NCI-H2171 treated with DMSO at 0.1 percent for 48 hours (cell line): ENCODE measurements around the gene PLEKHM3.

Source experiments
- DNase-seq: peaks from one replicate; lab custom pipeline; 2025; lab: John Stamatoyannopoulos, UW

The PLEKHM3 gene

DNA sequence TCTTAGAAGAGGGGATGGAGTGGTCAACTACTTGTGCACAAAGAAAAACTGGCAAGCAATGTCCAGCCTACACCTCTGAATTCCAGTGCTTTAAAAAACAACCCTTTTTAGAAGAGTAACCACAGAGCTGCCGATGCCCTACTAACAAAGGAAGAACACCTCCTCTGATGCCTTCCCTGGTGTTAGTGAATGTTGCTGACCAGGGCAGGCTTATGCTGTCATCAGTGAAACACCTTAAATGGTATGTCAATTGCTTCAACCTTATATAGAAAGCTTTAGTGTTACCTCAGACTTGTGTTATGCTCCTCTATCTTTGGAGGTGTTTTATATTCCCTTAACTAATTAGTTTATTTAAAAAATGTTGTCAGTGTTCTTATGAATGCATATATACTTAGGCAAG lies 175.9 kb downstream of the PLEKHM3 start:
- no peak for DNase-seq

DNA sequence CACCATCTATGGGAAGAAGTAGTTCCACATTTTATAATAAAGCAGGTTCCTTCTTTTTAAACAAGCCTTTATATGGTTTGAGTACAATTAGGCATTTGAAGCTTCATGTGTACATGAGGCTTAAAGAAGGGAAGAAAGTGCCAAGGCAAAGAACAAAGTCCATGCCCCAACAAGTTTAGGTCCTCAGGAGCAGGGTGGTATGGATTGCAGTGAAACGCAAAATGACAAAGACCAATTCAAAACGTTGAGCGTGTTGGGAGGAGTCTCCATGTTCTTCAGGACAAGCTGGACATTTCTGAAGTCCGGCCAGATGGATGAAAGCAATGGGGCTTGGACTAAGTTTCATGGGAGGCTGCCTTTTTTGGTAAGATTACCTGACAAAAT lies 176.8 kb downstream of the PLEKHM3 start:
- DNase-seq: no peak

DNA sequence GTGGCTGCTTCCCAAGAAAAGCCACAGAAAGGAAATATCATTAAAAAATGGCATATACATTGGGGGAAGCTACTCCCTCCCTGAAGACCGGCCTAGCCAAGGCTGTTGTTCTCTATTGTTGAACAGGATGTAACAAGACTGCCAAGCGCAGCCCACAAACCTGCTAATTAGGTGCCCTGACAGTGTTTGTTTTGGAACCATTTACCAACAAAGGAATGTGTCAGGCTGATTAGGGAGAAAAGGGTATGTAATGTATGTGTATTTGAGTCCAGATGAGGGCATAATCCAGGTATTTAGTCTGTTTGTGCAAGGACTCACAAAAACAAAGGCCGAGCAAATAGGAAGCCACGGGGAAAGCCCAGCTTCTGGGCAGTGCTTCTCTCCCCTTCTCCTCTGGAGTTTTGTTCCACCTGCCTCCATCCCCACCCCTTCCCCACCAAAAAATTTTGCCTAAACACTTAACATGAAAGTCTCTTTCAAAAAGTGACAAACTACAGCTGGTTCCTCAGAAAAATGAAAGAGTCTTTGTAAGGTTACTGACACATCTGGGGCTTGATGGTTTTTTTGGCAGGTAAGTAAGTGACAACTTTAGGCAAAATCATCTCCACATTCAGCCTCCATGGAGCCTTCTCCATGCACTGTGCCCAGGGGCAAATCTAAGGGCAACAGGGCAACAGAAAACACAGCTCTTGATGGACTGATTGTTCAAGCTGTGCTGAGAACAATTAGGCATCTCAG lies 177.4 kb downstream of the PLEKHM3 start:
- no peak for DNase-seq

DNA sequence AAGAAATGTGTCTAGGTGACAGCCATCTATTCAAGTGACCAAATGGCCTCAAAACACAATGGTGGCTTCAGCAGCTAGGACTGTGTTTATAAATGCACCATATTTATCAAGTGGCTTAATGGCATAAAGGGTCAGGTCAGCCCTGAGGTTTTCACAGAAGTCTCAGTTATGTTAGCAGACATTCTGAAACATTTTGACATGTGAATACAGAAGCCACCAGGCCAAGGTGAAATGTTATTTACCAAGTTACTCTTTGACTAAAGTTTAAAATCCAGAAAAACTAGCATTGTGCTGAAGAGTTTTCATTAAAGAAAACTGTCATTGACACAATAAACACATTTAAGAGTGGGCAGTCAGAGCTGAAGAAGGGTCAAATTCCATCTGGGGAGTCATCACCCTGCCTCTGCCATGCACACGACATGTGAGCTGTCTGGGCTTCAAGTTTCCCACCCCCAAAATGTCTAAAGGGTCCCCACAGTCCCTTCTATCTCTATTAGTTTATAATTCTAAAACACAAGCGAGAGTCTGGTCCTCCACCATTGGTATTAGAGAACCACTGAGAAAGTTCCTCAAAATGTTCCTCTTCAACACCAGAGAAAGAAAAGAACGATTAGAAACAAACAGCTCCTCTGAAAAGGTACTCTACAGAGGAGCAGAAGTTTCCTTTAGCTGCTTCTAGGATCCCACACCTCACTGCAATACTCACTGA lies 178.1 kb downstream of the PLEKHM3 start:
- no peak for DNase-seq

DNA sequence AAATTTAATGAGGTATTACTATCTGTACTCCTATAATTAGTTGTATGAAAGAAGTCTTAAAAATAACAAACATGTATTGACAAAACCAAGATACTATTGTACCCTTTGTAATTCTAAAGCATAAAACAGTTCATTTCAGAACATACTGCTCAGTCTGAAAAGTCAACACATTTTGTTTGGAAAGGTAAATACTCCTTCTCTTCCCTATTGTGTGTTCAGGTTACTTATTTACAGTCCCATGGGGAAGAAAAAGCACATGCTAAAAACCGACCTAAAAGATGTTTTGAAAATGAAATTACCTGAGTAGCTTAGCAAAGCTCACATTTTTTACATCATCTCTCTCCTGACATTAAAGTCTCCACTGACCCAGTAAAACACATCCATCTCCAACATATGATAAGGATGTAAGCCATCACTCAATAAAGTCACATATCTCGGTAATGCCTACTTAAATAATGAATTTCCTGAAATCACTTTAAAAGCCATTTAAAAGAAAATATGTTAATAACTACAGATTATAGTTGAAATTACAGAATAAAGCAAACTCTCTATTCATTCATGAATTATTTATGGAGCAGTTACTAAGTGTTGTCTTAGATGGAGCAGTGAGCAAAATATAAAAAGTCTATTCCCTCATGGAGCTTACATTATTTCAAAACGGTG lies 180.0 kb downstream of the PLEKHM3 start:
- no peak for DNase-seq

DNA sequence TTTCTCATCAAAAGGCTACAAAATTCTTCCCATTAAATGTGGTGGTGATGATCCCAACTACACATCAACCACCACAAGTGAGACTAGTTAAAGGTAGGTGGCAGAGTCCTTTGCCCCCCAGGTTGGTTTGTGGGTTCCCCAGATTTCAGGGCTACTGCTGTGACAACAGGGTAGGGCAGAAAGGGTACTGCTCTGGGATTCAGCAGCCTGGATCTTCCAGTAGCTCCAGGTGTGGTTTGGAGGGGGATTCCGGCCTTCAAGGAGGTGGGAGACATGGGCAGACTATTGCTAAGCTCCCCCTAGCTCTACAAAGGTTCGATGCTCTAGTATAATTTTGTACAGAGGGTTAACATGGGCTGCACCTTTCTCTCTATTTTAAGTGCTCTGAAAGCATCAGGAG lies 180.7 kb downstream of the PLEKHM3 start:
- DNase-seq: no peak

DNA sequence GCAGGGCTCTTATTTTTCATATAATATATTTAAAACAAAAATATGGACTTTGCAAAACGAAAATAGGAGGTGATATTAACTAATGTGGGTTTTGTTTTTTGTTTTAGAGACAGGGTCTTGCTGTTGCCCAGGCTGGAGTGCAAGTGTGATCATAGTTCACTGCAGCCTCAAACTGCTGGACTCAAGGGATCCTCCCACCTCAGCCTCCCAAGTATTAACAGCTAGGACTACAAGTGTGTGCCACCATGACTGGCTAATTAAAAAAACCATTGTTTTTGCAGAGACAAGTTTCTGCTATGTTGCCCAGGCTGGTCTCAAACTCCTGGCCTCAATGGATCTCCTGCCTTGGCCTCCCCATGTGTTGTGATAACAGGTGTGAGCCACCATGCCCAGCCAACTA lies 185.2 kb downstream of the PLEKHM3 start:
- DNase-seq: no peak

DNA sequence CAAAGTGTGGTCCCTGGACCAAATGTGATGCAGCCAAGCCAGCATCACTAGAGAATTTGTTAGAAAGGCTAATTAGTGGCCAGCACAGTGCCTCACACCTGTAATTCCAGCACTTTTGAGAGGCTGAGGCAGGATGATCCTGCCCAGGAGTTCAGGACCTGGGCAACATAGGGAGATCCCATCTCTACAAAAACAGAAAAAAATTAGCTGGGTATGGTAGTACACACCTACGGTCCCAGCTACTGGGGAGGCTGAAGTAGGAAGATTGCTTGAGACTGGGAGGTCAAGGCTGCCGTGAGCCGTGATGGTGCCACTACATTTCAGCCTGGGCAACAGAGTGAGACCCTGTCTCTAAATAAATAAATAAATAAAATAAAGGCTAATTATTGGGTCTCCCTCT lies 185.8 kb downstream of the PLEKHM3 start:
- no peak for DNase-seq

DNA sequence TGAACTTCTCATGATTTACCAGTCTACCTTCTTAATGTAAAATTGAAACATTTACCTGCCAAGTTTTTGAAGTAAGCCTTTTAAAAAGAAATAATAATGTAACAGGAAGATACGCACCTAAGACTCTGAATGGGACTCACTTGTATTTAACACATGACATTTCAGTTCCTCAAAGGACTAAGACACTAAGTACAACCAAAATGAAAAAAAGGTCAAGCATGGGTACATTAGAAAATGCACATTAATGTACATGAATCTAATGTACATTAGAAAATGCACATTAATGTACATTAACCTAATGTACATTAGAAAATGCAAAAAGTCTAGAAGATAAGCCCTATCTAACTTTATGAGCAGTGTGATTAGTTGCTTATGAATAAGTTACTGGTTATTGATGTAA lies 186.3 kb downstream of the PLEKHM3 start:
- DNase-seq: no peak

DNA sequence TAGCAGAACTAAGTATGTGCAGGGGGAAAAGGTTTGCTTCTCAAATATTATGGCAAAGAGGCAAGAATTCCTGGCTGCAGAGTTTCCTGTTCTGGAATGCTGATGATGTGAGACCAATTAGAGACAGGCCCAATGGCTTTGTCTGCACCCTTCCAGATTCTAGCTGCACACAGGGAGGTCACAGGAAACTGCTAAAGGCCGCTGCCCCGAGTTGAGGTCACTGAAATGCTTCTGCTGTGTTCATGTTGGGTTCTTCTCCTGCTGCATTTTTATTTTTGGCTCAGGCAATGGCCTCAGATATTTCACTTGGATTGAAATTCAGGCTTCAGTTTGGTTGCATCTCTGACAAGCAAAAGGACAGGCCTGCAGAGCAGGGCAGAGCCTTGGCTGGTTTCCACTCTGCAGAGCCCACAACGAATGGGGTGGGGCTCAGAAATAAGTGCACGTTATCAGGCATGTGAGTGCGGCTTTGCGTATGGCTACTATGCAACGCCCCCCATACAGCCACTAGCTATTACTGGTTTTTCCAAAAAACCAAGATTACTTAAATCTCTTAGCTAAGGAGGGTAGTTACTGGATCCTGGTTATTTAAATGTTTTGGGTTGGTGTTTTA lies 188.7 kb downstream of the PLEKHM3 start:
- DNase-seq: no peak

DNA sequence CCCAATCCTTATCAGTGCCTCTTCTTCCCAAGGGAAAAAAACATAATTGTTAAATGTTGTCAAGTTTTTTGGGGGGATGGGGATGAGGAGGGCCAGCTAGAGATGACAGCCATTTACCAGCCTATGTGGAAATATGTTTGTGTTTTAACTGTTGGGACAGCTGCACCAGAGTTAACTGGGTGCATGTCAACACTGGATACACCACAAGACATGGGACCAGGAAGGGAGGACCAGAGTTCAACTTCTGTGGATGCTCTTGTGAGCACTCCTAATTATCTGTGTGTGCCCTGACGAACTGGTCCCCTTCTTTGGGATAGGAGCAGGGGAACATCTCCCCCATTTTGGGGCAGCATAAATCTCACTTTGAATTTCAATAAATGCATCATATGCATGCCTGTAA lies 189.5 kb downstream of the PLEKHM3 start:
- no peak for DNase-seq

DNA sequence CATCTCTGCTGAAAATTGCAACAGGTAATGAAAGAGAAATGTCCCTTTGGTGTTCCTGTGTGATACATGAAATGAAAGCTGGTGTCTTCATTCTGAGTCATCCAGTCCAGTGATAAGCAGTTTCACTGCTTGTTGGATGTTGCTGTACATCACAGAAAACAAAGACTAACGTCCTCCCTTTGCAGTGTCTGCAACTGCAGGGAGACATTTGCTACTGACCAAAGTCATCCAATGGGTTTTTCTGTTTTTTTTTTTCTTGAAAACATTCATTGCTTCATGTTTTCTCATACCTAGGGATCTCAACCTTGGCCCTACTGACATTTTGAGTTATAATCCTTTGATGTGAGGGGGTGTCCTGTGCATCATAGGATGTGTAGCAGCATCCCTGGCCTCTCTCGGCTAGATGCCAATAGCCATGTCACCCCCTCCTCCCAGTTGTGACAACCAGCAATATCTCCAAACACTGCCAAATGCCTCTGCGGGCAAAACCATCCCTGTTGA lies 192.0 kb downstream of the PLEKHM3 start:
- no peak for DNase-seq

DNA sequence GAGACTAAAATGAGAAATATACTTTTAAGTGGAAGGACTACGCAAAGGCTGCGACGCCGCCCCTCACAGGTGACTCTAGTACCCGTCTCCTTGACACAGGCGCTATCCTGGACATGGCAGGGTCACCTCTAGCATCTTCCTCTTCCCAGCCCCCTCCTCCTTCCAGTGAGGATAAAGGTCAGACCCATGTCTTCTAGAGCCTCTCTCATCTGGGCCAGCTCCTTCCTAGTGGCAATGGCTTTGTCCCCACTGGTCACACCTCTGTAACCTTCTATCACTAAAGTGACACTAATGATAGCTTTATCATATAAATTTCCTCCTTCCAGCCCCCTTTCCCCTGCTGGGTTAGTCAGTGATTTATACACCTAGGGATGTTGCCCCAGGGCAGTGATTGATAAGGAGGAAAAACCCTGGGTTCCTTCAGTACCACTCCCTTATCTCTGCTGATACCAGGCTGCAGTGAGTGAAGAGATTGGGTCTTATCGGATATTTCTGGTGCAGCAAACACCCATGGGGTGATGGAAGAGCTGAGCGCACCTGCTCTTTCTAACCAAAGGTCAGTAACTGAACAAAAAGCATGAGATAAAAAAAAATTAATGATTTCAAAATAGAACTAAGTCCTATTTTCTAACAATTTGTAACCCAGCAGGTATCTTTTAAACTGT lies 193.6 kb downstream of the PLEKHM3 start:
- no peak for DNase-seq

DNA sequence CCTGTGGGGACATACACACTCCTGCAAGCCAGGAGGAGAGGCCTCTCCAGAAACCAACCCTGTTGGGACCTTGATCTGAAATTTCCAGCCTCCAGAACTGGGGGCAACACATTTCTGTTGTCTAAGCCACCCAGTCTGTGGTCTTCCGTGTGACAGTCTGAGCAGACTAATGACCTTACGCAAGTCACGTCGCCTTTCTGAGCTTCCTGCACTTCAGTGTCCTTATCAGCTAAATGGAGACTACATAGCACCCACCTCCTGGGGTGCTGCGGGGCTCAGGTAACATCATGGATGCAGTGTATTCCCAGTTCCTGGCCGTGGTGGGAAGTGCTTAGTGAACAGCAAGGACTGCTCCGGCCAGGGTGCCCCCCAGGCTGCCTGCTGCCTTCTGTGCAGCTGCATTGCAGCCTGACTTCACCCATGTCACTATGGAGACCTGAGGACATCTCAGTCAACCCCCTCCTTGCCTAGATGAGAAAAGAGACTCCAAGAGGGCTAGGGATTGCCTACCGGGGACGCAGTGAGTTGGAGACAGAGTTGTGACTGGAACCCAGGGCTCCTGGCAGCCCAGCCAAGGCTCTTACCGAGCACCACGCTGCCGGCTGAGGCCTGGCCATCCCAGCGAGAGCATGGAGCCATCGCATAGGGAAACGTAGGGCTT lies 194.4 kb downstream of the PLEKHM3 start:
- no peak for DNase-seq

DNA sequence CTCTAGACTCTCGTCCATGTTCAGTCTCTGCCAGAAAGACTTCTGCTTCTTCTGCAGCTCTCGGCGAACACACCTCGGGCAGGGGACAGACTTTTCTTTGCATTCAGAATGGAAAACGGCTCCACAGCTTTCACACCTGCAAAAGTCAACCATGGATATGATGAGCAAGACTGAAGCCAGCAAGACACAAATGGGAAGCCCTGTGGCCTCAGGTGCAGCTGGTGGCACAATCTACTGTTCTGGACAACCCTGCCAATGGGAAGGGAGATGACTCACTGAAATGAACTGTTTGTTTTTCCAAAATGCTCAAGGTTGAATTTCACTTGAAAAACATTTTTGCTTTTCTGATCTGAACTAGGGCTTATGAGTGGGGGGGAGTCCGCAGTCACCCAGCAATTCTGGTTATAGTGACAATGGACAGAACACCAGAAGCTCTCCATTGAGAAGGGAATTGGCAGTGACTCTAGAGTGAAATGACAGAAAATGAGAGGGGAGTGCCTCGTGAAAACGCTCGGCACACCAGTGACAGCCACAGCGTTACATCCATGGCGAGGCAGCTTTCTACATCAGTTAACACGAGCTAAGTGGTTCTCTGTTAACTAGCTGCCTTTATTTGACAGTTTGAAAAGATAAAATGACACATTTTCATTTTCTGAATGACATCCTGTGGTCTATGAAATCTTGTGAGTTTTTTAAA lies 196.8 kb downstream of the PLEKHM3 start:
- DNase-seq: no peak

DNA sequence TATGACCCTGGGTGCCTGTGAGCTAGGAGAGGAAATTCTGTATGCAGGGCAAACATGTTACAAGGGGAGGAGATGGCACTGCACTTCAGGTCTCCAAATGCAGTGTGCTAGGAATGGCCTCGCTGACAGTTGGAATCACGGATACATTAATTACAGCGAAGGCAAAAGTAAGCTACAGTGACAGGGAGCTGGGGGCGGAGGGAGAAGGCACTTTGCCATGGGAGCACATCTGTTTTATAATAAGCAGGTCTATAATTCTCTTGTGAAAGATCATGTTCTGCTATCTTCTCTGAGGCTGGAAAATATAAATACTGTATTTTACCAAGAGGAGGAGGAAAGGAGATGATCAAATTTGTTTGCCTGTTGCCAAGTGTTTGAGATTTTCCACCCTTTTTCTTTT lies 199.3 kb downstream of the PLEKHM3 start:
- no peak for DNase-seq

DNA sequence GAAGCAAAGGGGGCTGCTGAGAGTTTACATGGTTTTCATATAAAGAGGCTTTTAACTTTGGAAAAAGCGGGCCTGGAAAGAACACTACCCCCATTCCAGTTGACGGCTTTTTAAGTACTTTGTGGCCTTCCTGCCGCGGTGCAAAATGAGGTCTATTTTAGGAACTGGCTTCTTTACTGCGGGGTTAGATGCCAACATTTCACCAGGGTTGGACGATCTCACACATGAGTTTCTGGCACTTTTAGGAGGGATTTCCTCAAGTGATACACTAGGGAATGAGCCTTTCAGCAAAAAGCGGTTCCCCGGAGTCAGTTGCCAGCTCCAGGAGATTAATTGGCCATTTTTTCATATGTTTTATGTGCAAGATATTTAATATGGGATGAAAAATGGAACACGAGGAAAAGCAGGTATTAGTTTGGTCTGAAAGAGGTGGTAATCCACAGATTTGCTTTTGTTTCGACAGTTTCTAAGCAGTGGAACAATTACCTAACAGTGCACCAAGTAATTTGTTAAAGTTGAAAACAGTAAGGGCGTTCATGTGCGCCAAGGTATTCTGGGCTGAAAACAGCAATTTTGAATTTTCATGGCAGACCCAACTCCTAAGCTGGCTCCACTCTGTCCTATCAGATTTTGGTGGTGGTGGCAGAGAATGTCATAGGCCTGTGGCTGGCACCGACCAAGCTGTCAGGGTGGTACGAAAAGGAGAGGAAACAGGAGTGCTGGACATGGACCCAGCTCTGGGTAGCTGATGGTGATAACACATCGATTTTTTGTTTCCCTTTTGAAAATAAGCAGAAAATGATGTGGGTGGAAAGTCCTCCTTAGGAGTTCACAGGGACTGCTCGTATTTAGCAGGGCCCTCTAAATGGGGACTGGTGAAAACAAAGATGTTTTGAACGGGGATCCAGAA lies 200.0 kb downstream of the PLEKHM3 start:
- no peak for DNase-seq

DNA sequence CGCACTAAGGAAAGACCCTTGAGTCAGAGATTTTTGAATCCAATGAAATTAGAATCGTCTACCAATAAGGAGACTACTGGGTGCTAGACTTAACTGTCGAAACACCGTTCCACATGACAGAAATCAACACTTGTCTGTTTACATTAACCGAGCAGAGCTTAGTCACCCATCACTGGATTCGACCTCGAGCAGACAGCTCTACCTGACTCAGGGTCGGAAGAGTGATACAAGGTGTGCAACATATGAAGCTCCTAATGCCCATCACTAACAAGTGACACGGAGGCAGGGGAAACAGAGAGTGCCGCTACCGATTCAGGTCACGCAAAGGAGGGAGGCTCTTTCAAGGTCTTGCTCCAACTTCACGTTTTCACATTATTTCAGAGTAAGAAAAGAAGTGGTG lies 201.5 kb downstream of the PLEKHM3 start:
- DNase-seq: no peak

DNA sequence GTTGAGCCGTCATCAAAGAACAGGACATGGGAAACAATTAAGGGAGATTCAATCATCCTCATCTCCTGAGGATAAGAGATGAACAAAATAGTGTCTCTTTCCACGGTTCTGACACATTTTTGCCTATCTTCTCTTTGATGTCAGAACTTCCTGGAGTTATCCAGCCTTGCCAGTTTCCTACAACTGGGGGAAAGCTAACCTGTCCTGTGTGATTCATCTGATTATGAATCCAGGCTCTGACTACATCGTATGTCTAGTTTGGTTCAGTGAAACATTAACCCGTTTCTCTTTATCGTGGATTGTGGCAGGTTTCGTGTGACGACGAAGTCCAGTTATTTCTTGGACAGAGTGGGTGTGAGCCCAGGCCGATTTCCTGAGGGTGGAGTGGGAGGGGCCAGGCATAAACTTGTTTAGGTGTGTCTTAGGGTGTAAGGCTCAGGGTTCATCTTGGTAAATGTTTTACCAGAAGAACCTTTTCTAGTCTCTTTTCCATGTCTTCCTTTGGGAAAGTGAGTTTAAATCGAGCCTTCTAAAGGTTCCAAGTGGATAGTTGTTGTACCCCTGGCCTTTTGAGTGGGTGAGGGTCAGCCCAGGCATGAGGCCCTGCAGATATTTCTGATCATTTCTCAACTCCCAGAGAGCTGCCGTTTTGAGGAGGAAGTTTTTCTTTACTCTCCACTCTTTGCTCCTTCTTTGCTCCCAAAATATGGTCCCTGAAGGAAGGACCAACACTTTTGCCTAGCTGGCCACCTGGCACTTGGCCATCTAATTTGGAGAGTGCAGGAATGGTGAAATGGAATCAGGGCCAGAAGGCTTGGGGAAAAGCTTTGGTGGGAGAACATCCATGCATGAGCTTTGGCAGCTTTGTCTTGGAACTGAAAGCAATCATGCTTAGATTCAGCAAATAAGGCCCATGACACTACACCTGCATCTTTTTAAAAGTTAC lies 205.2 kb downstream of the PLEKHM3 start:
- DNase-seq: no peak
